GM21825 (cell line): ENCODE measurements around the gene RAD54L.
A peak's percentile ranks its signal among the peaks of the same experiment; 100 is the strongest.
"Not testable (repeated sequence)": the region's sequence is repeated elsewhere in the genome, so short reads cannot be mapped to it uniquely, and the experiment has no call there.

Source experiments
- ATAC-seq: cut with Tn5 transposase; IDR thresholded peaks from one replicate; pipeline ENCODE4 v1.9.1; 2021; ENCODE audit warnings: mild to moderate bottlenecking, moderate library complexity; ENCODE audit not compliant: unreplicated experiment

The RAD54L gene

DNA sequence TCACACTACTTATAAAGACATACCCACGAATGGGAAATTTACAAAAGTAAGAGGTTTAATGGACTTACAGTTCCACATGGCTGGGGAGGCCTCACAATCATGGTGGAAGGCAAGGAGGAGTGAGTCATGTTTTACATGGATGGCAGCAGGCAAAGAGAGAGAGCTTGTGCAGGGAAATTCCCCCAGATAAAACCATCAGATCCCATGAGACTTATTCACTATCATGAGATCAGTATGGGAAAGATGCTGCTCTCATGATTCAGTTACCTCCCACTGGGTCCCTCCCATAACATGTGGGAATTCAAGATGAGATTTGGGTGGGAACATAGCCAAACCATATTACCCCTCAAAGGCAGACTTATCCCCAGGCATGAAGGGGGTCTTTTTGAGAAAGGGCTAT, 8.7 kb upstream of the RAD54L start:
- not testable (repeated sequence) for ATAC-seq

DNA sequence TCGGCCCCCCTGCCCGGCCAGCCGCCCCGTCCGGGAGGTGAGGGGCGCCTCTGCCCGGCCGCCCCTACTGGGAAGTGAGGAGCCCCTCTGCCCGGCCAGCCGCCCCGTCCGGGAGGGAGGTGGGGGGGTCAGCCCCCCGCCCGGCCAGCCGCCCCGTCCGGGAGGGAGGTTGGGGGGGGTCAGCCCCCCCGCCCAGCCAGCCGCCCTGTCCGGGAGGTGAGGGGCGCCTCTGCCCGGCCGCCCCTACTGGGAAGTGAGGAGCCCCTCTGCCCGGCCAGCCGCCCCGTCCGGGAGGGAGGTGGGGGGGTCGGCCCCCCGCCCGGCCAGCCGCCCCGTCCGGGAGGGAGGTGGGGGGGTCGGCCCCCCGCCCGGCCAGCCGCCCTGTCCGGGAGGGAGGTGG, 5.8 kb upstream of the RAD54L start:
- ATAC-seq, result not testable (repeated sequence)

DNA sequence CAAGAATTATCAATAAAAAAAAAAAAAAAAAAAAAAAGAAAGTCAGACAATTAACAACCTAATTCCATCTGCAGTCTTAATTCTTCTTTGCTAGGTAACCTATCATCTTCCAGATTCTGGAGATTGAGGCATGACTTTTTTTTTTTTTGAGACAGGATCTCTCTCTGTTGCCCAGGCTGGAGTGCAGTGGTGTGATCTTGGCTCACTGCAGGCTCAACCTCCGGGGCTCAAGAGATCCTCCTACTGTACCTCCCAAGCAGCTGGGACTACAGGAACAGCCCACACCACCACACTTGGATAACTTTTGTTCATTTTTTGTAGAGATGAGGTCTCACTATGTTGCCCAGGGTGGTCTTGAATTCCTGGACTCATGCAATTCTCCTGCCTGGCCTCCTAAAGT, 4.6 kb upstream of the RAD54L start:
- no peak for ATAC-seq

DNA sequence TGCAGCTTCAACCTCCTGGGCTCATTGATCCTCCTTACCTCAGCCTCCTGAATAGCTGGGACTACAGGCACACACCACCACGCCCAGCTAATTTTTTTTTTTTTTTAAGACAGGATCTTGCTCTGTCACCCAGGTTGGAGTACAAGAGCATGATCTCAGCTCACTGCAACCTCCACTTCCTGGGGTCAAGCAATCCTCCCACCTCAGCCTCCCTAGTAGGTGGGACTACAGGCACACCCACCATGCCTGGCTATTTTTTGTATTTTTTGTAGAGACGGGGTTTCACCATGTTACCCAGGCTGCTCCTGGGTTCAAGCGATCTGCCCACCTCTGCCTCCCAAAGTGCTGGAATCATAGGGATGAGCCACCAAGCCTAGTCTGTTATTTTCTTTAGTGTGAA, 3.7 kb upstream of the RAD54L start:
- not testable (repeated sequence) for ATAC-seq

DNA sequence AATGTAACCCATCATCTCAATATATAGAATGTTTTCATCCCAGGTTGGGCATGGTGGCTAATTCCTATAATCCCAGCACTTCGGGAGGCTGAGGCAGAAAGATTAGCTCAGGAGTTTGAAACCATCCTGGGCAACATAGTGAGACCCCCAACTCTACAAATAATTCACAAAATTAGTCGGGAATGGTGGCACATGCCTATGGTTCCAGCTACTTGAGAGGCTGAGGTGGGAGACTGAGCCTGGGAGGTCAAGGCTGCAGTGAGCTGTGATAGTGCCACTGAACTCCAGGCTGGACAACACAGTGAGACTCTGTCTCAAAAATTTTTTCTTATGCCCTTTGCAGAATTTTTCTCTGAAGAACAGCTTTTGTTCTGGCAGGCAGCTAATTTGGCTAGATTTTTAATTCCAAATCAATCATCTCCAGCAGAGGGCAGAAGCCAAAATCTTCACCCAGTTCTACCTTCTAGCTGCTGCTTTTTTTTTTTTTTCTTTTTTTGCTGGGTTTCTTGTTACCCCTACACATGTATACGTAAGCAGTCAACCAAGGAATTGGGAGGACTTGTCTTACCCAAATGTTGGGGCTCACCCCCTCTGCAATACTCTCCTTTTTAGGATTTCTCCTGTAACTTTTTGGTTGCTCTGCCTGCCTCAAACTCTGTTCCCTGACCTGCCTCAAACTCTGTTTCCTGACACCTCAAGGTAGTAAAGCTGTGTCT, 2.7 kb upstream of the RAD54L start:
- no peak for ATAC-seq

GRCh38 chr1:46246136-46246535, 1.4 kb upstream of the RAD54L start:
- ATAC-seq, result not testable (repeated sequence)

DNA sequence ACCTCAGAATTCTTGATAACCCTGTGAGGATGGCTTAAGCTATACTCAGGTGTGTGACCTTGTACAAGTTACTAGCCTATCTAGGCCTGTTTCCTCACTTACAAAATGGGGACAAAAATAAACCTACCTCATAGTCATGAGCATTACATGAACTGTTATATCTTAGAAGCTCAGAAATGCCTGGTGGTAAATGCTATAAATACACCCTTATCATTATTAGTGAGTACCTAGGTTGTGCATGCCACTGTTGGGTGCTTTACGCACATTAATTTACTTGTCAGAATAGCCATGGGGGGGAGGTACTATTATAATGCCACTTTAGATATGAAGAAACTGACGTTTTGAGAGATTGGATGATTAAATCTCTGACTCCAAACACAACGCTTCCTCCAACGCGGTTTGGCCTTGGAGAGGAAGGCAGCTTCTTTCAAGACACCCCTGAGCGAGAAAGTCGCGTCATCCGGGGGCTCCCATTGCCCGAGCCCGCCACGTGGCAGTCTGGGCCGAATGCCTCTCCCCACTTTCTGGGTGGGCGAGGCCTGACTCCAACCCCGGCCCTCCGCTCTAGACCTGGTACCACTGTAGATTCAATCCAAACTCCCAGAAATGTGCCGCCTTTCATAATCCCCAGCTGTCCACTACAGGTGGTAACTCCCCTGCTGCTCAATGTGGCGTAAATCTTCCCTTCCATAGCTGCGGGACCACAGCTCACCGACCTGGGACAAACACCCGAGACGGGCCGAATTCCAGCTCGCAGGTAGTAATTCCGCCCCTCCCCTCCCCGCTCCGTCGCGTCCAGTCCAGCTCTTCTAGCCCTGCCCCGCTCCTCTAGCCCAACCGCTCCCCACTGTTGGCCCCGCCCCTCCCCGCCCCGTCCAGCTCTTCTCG, 771 bp upstream of the RAD54L start:
- ATAC-seq, result peak; percentile 45

DNA sequence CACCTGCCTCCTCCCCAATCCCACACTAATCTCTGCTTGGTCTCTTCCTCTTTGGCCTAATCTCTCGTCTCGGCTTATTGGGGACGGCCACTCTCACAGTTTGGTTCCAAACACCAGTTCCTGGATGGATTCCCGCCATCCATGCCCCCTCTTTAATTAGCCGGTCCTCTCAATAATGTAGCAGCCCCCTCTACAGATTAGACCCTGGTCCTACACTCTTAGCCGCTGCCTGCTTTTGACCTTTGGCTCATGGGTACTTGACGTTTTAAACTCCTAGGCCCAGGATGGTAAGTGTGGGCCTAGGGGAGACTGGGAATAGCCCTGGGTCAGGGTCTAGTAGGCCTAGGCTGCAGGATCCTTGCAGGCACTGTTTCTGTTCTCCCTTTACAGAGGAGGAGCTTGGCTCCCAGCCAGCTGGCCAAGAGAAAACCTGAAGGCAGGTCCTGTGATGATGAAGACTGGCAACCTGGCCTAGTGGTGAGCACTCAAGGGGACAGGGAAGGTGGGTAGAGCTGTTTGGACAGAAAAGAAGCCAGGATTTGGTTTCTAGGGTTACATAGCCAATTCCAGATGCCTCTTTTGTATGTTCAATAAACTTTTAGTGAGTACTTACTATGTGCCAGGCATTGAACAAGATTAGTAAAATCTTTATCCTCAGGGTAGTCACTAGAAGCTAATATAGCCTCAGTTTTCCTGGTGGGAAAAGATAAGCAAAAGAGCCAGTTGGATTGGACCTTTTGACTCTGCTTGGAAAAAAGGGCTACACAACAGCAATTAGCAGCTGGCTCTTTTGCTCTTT, 758 bp downstream of the RAD54L start:
- ATAC-seq, result no peak

GRCh38 chr1:46254668-46255067, 7.1 kb downstream of the RAD54L start:
- no peak for ATAC-seq

- ATAC-seq, result no peak
Observed at GRCh38 chr1:46256523-46256922, 9.0 kb downstream of the RAD54L start.

DNA sequence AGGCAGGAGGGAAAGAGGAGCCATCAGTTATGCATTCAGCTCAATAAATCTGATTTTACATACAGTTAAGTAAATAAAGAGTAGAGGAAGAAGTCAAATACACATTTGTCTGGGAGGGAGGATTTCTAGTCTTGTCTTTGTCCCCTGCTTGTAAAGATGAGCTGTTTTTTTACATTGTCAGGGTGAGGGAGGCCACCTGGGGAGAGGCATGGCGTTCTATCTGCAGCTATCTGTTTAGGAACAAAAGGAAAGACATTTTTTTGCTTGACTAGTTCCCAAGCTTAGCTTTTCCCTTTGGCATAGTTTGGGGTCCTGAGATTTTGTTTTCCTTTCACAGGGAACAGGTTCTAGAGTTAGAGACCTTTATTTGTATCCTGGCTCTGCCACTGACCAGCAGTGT, 14.9 kb downstream of the RAD54L start:
- no peak for ATAC-seq

- no peak for ATAC-seq
Observed at GRCh38 chr1:46263146-46263545, 15.6 kb downstream of the RAD54L start.

- no peak for ATAC-seq
Observed at GRCh38 chr1:46268578-46268977, 21.0 kb downstream of the RAD54L start.

DNA sequence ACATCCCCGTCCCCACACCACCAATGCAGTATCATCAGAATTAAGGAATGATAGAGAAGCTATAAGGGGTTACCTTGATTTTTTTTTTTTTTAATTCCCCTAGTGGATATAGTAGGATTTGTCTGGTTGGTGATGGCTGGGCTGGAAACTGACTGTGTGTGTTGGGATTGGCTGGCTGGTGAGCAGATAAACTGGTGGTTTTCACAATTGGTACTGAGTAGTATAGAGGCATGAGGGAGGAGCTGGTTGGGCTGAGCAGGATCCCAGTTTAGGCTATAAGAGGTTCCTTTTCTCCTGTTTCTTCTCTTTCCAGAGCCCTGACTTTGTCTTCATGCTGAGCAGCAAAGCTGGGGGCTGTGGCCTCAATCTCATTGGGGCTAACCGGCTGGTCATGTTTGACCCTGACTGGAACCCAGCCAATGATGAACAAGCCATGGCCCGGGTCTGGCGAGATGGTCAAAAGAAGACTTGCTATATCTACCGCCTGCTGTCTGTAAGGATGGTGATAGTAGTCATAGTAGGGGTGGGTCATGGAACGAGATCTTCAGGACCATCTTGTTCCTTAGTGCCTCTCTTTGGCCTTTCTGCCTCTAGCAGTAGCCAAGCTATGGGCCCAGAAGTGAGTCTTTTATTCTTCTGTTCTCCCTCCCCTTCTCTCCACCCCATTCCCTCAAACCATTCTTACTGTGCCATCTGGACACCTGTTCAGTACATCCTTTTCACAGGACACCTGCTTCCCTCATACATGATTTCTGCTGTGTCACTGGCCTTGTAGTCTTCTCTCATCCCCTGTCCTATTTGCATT, 26.9 kb downstream of the RAD54L start:
- no peak for ATAC-seq

- no peak for ATAC-seq
Observed at GRCh38 chr1:46275030-46275337, 27.4 kb downstream of the RAD54L start.

GRCh38 chr1:46277658-46278373, 30.3 kb downstream of the RAD54L start:
- ATAC-seq, result no peak

- ATAC-seq, result no peak
Observed at GRCh38 chr1:46278807-46279206, 31.2 kb downstream of the RAD54L start.

DNA sequence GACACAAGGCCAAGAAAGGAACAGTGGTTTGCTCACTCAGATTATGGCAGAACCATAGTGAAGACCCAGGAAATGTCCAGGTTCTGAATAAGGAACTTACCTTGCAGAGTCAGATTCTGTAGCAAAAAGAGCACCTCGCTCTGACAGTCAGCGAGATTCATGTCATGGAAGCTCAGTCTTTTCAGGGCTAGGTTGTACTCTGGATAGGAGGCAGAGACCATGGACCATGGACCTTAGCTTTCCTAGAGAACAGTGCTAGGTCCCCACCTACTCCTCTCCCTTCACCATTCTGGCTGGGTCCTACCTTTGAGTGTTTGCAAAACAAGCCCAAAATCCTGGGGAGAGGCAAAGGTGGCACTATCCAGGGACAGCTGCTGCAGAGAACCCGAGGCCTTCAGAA, 32.5 kb downstream of the RAD54L start:
- ATAC-seq, result no peak

- no peak for ATAC-seq
Observed at GRCh38 chr1:46281021-46281420, 33.5 kb downstream of the RAD54L start.

GRCh38 chr1:46284058-46284457, 36.5 kb downstream of the RAD54L start:
- no peak for ATAC-seq
